ENCODE measurements around the gene BCDIN3D.

BCDIN3D gene

GRCh38 chr12:49825971-49826421 lies 16.9 kb downstream of the BCDIN3D start:
- POLR2A ChIA-PET, result interaction anchor here (1.1 to 4.9 kb wide), 3 partner anchors 10 to 17 kb away, joined by 3 to 25 read pairs (median 3); partner anchors contain the start of gene BCDIN3D

GRCh38 chr12:49825360-49825970 lies 17.4 kb downstream of the BCDIN3D start:
- DNase-seq (ENCODE audit: low read depth, low spot score), result no peak
- POLR2A ChIA-PET, result interaction anchor here (0.9 to 4.9 kb wide), 5 partner anchors 10 to 80 kb away, joined by 3 to 25 read pairs (median 3); partner anchors contain the start of gene BCDIN3D
- CTCF ChIA-PET, result interaction anchor here (1.2 to 9.4 kb wide), 5 partner anchors 10 to 63 kb away, joined by 5 to 61 read pairs (median 5); no protein-coding TSS in a partner anchor
- peak overlapping the region; percentile 27 for H3K4me3 ChIP-seq (ENCODE audit: low read depth, low read length)
- TF ChIP-seq CTCF (IDR thresholded peaks at IDR 0.05; ENCODE audit: insufficient read depth, low read length, missing control alignments), result no peak

More at GRCh38 chr12:49825971-49826421, 16.9 kb downstream of the BCDIN3D start:
- H3K4me3 ChIP-seq (ENCODE audit: low read depth, low read length), result peak overlapping the region; percentile 87
- DNase-seq (ENCODE audit: low read depth, low spot score), result no peak
- CTCF ChIA-PET, result interaction anchor here (0.6 to 9.4 kb wide), 6 partner anchors 10 to 140 kb away, joined by 3 to 61 read pairs (median 5); no protein-coding TSS in a partner anchor
- no peak for TF ChIP-seq CTCF (IDR thresholded peaks at IDR 0.05; ENCODE audit: insufficient read depth, low read length, missing control alignments)

GRCh38 chr12:49824895-49825294 lies 18.0 kb downstream of the BCDIN3D start:
- DNase-seq (ENCODE audit: low read depth, low spot score), result no peak
- TF ChIP-seq CTCF (IDR thresholded peaks at IDR 0.05; ENCODE audit: insufficient read depth, low read length, missing control alignments), result no peak
- no peak overlapping the region for H3K4me3 ChIP-seq (ENCODE audit: low read depth, low read length)
- ChIA-PET CTCF (interaction anchor here (1.9 to 9.4 kb wide), 3 partner anchors 15 to 42 kb away, joined by 5 to 61 read pairs (median 8); no protein-coding TSS in a partner anchor), POLR2A (interaction anchor here (0.9 to 4.9 kb wide), 3 partner anchors 18 to 81 kb away, joined by 3 to 25 read pairs (median 5); partner anchors contain the start of gene BCDIN3D)

- ChIA-PET POLR2A (interaction anchor here (0.9 to 1.3 kb wide), 2 partner anchors 21 to 81 kb away, joined by 3 to 5 read pairs; no protein-coding TSS in a partner anchor), CTCF (interaction anchor here (1.9 to 9.4 kb wide), 3 partner anchors 14 to 42 kb away, joined by 5 to 61 read pairs (median 8); no protein-coding TSS in a partner anchor)
- TF ChIP-seq CTCF (IDR thresholded peaks at IDR 0.05; ENCODE audit: insufficient read depth, low read length, missing control alignments), result no peak
- no peak for DNase-seq (ENCODE audit: low read depth, low spot score)
- no peak overlapping the region for H3K4me3 ChIP-seq (ENCODE audit: low read depth, low read length)
Measured at GRCh38 chr12:49824416-49824815, 18.5 kb downstream of the BCDIN3D start.

GRCh38 chr12:49823951-49824350 lies 19.0 kb downstream of the BCDIN3D start:
- no peak for TF ChIP-seq CTCF (IDR thresholded peaks at IDR 0.05; ENCODE audit: insufficient read depth, low read length, missing control alignments)
- ChIA-PET POLR2A (no interaction called here), CTCF (interaction anchor here (0.6 to 9.4 kb wide), 4 partner anchors 16 to 121 kb away, joined by 4 to 61 read pairs (median 7); partner anchors contain the start of gene BCDIN3D)

GRCh38 chr12:49823350-49823749 lies 19.6 kb downstream of the BCDIN3D start:
- POLR2A ChIA-PET, result no interaction called here
- H3K4me3 ChIP-seq (ENCODE audit: low read depth, low read length), result no peak overlapping the region
- DNase-seq (ENCODE audit: low read depth, low spot score), result no peak
- CTCF ChIA-PET, result interaction anchor here (0.6 to 2.4 kb wide), 3 partner anchors 20 to 122 kb away, joined by 4 to 8 read pairs (median 6); partner anchors contain the start of gene BCDIN3D
- no peak for TF ChIP-seq CTCF (IDR thresholded peaks at IDR 0.05; ENCODE audit: insufficient read depth, low read length, missing control alignments)

More at GRCh38 chr12:49823951-49824350, 19.0 kb downstream of the BCDIN3D start:
- no peak for DNase-seq (ENCODE audit: low read depth, low spot score)
- H3K4me3 ChIP-seq (ENCODE audit: low read depth, low read length), result no peak overlapping the region

Data from AG04449 (cell line).